ENCODE measurements around the gene KIF16B. TPM values are rescaled to one million over a fixed set of nuclear protein-coding genes. Genes with fewer than 3 reads are reported as not detected.

The KIF16B gene
- total RNA-seq, 6 experiments from 2014 or later: 0.31 to 3.4 (median 3.2) TPM

DNA sequence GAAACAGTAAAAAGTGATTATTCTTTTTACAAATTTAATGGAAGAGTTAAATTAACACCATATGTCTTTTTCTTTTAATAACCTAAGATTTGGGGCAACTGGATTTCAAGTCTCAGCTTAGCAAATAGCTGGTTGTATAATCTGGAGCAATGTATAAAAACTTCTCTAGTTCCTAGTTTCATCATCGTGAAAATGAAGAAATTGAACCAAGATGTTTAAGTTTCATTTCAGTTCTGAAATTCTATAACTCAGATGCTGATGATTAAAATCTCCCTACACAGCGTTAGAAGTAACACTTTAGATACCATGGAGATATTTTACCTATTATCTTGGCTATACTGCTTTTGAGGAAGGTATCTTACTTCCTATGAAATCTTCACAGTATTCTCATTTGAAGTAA is 252.0 kb downstream of the KIF16B start:
- DNase-seq: no peak
- Mint-ChIP-seq H3K27ac (no peak overlapping the region), H3K4me1 (ENCODE audit: low read depth) (no peaks in the 10 kb centered on the region), H3K4me3 (no peak overlapping the region), H3K36me3 (ENCODE audit: low read depth) (no peaks in the 10 kb centered on the region), H3K27me3 (ENCODE audit: insufficient read depth) (no peaks in the 10 kb centered on the region; the same call in 1 of the 2 replicates), H3K9me3 (peaks cover 29% of the 10 kb centered on the region)
- TF ChIP-seq, protein P1, sequence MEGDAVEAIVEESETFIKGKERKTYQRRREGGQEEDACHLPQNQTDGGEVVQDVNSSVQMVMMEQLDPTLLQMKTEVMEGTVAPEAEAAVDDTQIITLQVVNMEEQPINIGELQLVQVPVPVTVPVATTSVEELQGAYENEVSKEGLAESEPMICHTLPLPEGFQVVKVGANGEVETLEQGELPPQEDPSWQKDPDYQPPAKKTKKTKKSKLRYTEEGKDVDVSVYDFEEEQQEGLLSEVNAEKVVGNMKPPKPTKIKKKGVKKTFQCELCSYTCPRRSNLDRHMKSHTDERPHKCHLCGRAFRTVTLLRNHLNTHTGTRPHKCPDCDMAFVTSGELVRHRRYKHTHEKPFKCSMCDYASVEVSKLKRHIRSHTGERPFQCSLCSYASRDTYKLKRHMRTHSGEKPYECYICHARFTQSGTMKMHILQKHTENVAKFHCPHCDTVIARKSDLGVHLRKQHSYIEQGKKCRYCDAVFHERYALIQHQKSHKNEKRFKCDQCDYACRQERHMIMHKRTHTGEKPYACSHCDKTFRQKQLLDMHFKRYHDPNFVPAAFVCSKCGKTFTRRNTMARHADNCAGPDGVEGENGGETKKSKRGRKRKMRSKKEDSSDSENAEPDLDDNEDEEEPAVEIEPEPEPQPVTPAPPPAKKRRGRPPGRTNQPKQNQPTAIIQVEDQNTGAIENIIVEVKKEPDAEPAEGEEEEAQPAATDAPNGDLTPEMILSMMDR (IDR thresholded peaks at IDR 0.05): no peak

DNA sequence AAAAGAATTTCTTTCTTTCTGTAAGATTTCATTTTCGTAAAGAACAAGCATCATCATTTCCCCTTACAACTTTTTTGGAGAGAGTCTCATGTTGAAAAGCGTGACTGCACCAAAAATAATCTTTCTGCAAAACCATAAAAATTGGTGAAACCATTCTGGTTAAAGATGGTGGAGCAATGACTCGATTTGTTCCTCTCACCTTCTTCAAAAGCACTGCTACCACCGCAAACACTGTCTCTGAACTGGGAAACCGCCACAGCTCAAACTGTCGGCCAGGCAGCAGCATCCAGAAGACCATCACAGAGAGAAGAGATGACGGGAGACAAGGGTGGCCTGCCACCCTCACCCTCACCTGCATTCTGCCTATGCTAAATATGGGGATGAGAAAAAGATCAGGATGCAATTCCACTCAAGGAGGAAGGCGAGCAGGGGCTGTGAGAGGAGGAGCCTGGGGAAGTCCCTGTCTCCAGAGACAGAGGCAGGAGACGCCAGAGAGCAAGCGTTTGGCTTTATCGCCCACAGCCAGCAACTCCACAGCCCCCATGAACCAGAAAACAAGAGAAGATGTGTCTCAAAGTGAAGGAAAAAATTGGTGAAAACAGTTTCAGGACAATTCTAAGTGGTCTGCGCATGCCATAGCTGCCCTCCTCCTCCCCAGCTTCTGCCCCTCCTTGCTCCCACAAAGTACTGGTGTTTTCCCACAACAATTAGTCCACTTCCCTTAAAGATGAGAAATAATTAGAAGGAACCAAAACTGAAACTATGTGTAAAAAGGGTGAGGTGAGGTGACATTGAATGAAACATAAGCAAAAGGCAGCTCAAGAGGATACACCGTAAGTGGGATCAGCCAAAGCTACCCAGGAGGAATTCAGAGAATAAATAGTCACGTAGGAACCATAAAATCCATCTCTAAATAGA is 255.5 kb downstream of the KIF16B start:
- no peaks in the 10 kb centered on the region; the same call in none of the 2 replicates for H3K27me3 Mint-ChIP-seq (ENCODE audit: insufficient read depth)
- no peak overlapping the region for H3K27ac Mint-ChIP-seq
- no peak overlapping the region for H3K4me3 Mint-ChIP-seq
- H3K4me1 Mint-ChIP-seq (ENCODE audit: low read depth): no peaks in the 10 kb centered on the region
- DNase-seq: no peak
- TF ChIP-seq, protein P1 (IDR thresholded peaks at IDR 0.05): no peak
- H3K9me3 Mint-ChIP-seq: peaks cover 42% of the 10 kb centered on the region
- peaks cover 4% of the 10 kb centered on the region; the same call in 1 of the 2 replicates for H3K36me3 Mint-ChIP-seq (ENCODE audit: low read depth)

DNA sequence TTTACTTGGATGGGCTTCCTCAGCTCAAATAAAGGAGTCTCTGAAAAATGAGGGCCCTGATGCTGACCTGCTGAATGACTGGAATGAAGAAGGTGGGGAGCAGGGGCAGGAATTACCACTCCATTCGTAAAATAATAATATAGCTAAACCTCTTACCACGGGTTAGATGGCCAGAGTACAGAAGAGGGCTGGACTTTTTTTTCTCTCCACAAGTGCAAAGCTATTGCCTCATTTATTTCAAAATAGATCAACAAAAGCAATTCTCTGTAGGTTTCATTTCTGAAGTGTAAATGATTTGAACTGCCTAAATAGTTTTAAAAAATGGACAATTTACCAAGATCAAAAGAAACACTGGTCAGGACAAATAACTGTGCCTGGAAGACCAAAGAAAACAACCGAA is 256.7 kb downstream of the KIF16B start:
- TF ChIP-seq, protein P1 (IDR thresholded peaks at IDR 0.05): no peak
- no peaks in the 10 kb centered on the region; the same call in 1 of the 2 replicates for H3K4me1 Mint-ChIP-seq (ENCODE audit: low read depth)
- H3K27ac Mint-ChIP-seq: no peak overlapping the region
- peaks cover 54% of the 10 kb centered on the region for H3K9me3 Mint-ChIP-seq
- no peaks in the 10 kb centered on the region; the same call in none of the 2 replicates for H3K27me3 Mint-ChIP-seq (ENCODE audit: insufficient read depth)
- DNase-seq: no peak
- peaks cover 4% of the 10 kb centered on the region; the same call in 1 of the 2 replicates for H3K36me3 Mint-ChIP-seq (ENCODE audit: low read depth)
- H3K4me3 Mint-ChIP-seq: no peak overlapping the region

DNA sequence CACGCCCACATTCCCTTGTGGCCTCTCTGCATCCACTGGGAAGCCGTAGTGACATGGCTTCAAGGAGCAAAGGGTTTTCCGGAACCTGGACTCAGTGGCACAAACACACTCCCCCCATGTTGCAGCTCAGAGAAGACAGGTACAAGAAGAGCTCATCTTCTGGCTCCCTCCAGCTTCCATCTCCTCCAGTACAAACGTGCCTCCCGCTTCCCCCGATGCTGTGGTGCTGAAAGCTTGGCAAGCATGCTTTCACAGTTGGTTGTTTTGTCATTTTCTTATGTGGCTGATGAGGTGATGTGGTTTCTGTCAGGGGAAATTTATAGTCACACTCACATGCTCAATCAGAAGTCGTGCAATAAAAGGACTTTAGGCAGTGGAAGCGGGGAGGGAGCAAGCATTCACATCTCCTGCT is 258.5 kb downstream of the KIF16B start:
- TF ChIP-seq, protein P1 (IDR thresholded peaks at IDR 0.05): no peak
- Mint-ChIP-seq H3K27ac (no peak overlapping the region), H3K36me3 (ENCODE audit: low read depth) (peaks cover 4% of the 10 kb centered on the region; the same call in 1 of the 2 replicates), H3K9me3 (peaks cover 62% of the 10 kb centered on the region), H3K4me1 (ENCODE audit: low read depth) (no peaks in the 10 kb centered on the region; the same call in 1 of the 2 replicates), H3K27me3 (ENCODE audit: insufficient read depth) (no peaks in the 10 kb centered on the region; the same call in 1 of the 2 replicates), H3K4me3 (no peak overlapping the region)
- no peak for DNase-seq

DNA sequence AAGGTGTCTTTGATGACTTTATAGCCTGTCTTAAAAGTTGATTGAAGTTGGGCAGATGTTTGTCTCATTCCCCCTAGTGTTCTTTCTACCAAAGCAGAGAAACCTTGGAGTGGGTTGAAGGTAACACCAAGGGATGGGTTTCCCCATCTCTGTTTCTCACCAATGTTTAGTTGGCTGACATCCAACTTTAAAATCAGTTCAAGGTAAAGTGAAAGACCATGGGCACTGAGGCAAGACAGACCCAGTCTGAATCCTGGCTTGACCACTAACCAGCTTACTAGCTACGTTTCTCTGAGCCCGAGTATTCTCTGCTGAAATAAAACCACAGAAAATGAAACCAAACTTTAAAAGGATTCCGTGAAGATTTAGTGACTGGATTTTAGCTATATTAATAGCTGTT is 258.9 kb downstream of the KIF16B start:
- H3K4me1 Mint-ChIP-seq (ENCODE audit: low read depth): no peaks in the 10 kb centered on the region; the same call in 1 of the 2 replicates
- H3K27me3 Mint-ChIP-seq (ENCODE audit: insufficient read depth): no peaks in the 10 kb centered on the region; the same call in 1 of the 2 replicates
- peaks cover 63% of the 10 kb centered on the region for H3K9me3 Mint-ChIP-seq
- no peak for DNase-seq
- H3K36me3 Mint-ChIP-seq (ENCODE audit: low read depth): peaks cover 4% of the 10 kb centered on the region; the same call in 1 of the 2 replicates
- no peak overlapping the region for H3K4me3 Mint-ChIP-seq
- TF ChIP-seq, protein P1 (IDR thresholded peaks at IDR 0.05): no peak
- no peak overlapping the region for H3K27ac Mint-ChIP-seq
